HepG2 (cell line): ENCODE results near the gene VPS4B. TPM values are rescaled to one million over a fixed set of nuclear protein-coding genes. Genes with fewer than 3 reads are reported as not detected.

Experiments used
- CCDC6 ChIP-seq: sonication (generic); formaldehyde crosslinking; IDR thresholded peaks from 2 replicates; pipeline ENCODE4 v1.8.1; 2022; ENCODE audit warnings: mild to moderate bottlenecking, missing genetic modification reagents, moderate library complexity
- CREB1 ChIP-seq, 2 experiments: fragments of 450-650 bp in 1 of 2; IDR thresholded peaks; 2 replicates each; pipeline ENCODE4 v1.6.1; 2016 to 2017; ENCODE audit warnings: control low read depth in 1 of 2, mild to moderate bottlenecking in 1 of 2, missing compliant biosample characterization in 1 of 2, missing genetic modification characterization in 1 of 2
- HNRNPL ChIP-seq: fragments of 200-400 bp; formaldehyde crosslinking; IDR thresholded peaks from 2 replicates; pipeline ENCODE4 v1.6.1; 2017; ENCODE audit warnings: mild to moderate bottlenecking, low read depth, low read length
- YEATS2 ChIP-seq: sonication (generic); formaldehyde crosslinking; IDR thresholded peaks from 2 replicates; pipeline ENCODE4 v1.4.0; 2020; ENCODE audit warnings: missing genetic modification reagents, borderline replicate concordance
- ZNF335 ChIP-seq: sonication (generic); formaldehyde crosslinking; IDR thresholded peaks from 2 replicates; pipeline ENCODE4 v1.4.0; 2020; ENCODE audit warnings: missing genetic modification reagents
- ZSCAN21 ChIP-seq: sonication (generic); formaldehyde crosslinking; IDR thresholded peaks from 2 replicates; pipeline ENCODE4 v1.8.0; 2022; ENCODE audit warnings: mild to moderate bottlenecking, missing genetic modification reagents, moderate library complexity, borderline replicate concordance
- polyA plus RNA-seq, 8 experiments: library from polyadenylated mRNA; depleted of rRNA in 3 of 8; stranded (reverse) in 7 of 8; unstranded in 1 of 8; fragments of >200 nt; fragmentation: Illumina TruSeq in 4 of 8; extraction: Trizol in 4 of 8; gene quantifications; 2 replicates each; pipeline versions ENCODE4 v1.2.1 to v1.2.3, GENCODE V29; 2011 to 2016; ENCODE audit warnings: low read depth in 4 of 8, missing spikeins in 1 of 8, mixed read lengths in 1 of 8; ENCODE audit not compliant: insufficient read depth in 1 of 8
- total RNA-seq, 5 experiments: library from RNA; depleted of rRNA; stranded (reverse); fragments of >200 nt; fragmentation: Illumina TruSeq; extraction: Trizol; gene quantifications; 2 replicates each; pipeline ENCODE4 v1.2.3, GENCODE V29; 2016; ENCODE audit warnings: low read depth in 1 of 5
- TF ChIP-seq, protein P1 (sequence below): sonication (generic); formaldehyde crosslinking; IDR thresholded peaks from 2 replicates; pipeline ENCODE4 v1.9.0; 2022; ENCODE audit warnings: missing genetic modification reagents, mild to moderate bottlenecking, borderline replicate concordance

VPS4B gene
- total and polyA plus RNA-seq, 2 of the 13 experiments (the other 11 are each of a cell fraction or from before 2014, with no cell fraction given), result 12.8 to 25.9 TPM

GRCh38 chr18:63367053-63367953, 55.0 kb downstream of the VPS4B start, which contains the start of gene KDSR (continued):
- TF ChIP-seq HNRNPL (peak; percentile 75; the same call in 1 of the 2 replicates), CREB1 (IDR thresholded peaks at IDR 0.05) (peak; percentile 73), CREB1 (CRISPR knock-in tag; IDR thresholded peaks at IDR 0.05) (peak; percentile 62), ZNF335 (peak; percentile 90), CCDC6 (CRISPR knock-in tag) (peak; percentile 61; the same call in 1 of the 2 replicates), ZSCAN21 (CRISPR knock-in tag) (peak; percentile 44; the same call in 1 of the 2 replicates), YEATS2 (CRISPR knock-in tag) (peak; percentile 78; the same call in 1 of the 2 replicates)
- TF ChIP-seq, protein P1, sequence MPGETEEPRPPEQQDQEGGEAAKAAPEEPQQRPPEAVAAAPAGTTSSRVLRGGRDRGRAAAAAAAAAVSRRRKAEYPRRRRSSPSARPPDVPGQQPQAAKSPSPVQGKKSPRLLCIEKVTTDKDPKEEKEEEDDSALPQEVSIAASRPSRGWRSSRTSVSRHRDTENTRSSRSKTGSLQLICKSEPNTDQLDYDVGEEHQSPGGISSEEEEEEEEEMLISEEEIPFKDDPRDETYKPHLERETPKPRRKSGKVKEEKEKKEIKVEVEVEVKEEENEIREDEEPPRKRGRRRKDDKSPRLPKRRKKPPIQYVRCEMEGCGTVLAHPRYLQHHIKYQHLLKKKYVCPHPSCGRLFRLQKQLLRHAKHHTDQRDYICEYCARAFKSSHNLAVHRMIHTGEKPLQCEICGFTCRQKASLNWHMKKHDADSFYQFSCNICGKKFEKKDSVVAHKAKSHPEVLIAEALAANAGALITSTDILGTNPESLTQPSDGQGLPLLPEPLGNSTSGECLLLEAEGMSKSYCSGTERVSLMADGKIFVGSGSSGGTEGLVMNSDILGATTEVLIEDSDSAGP, result peak; percentile 78; the same call in 1 of the 2 replicates
